Esophagus squamous epithelium (tissue), 5 donors: ENCODE measurements around the gene PHOSPHO1. TPM values are rescaled to one million over a fixed set of nuclear protein-coding genes. Genes with fewer than 3 reads are reported as not detected.
"Not testable (repeated sequence)": the region's sequence is repeated elsewhere in the genome, so short reads cannot be mapped to it uniquely, and the experiment has no call there.

Experiments
- DNase-seq: peaks from one replicate; lab custom pipeline; 2025; lab: John Stamatoyannopoulos, UW
- H3K27ac ChIP-seq, 4 donors: fragments of 200-600 bp; sonication (generic); one replicate each; pipeline ENCODE4 v1.5.1; 2016 to 2019; ENCODE audit warnings: mild to moderate bottlenecking in 1 of 4
- H3K27me3 ChIP-seq, 4 donors: fragments of 200-600 bp; sonication (generic); 1 replicate in 3 of 4; 2 replicates in 1 of 4; pipeline versions ENCODE4 v1.5.1 to v1.6.0; 2017 to 2021; ENCODE audit warnings: antibody characterized with exemption in 1 of 4
- H3K36me3 ChIP-seq, 3 donors: fragments of 200-600 bp; sonication (generic); one replicate each; pipeline ENCODE4 v1.5.1; 2016 to 2019
- H3K4me1 ChIP-seq, 3 donors: fragments of 200-600 bp; sonication (generic); one replicate each; pipeline ENCODE4 v1.5.1; 2017 to 2019
- H3K4me3 ChIP-seq, 4 donors: fragments of 200-600 bp; sonication (generic); 1 replicate in 3 of 4; 2 replicates in 1 of 4; pipeline ENCODE4 v1.5.1; 2016 to 2019; ENCODE audit warnings: mild to moderate bottlenecking in 2 of 4, moderate library complexity in 1 of 4
- H3K9me3 ChIP-seq, 3 donors: fragments of 200-600 bp; sonication (generic); one replicate each; pipeline ENCODE4 v1.5.1; 2016 to 2019
- CTCF ChIP-seq, 6 experiments: fragments of 450-650 bp in 4 of 6; fragments of 200-600 bp in 2 of 6; sonication (generic) in 2 of 6; IDR thresholded peaks; one replicate each; pipeline ENCODE4 v1.5.1; 2016 to 2019; ENCODE audit warnings: antibody characterized with exemption in 6 of 6, mild to moderate bottlenecking in 4 of 6, moderate library complexity in 4 of 6
- POLR2A ChIP-seq, 4 donors: fragments of 450-650 bp; IDR thresholded peaks; one replicate each; pipeline ENCODE4 v1.6.1; 2017; ENCODE audit warnings: antibody characterized with exemption in 4 of 4, mild to moderate bottlenecking in 4 of 4, moderate library complexity in 3 of 4
- WGBS, 2 donors: methylation state at CpG; one replicate each; pipeline ENCODE4 v1.1.5; 2018; 5-methylcytosine and 5-hydroxymethylcytosine counted together
- intact Hi-C: fragments of 100-400 bp; cut with DNase I; formaldehyde crosslinking; loops from one replicate; pipeline ENCODE4 v1.15.0; 2022
- total RNA-seq, 4 donors: library from RNA; depleted of rRNA; stranded (reverse); fragments of >200 nt; gene quantifications; one replicate each; pipeline ENCODE4 v1.1.0, GENCODE V29; 2016
- donor health status: DM: yes; HTN: yes; CAD: no.

The PHOSPHO1 gene
- total RNA-seq, 4 donors from 2014 or later: 0.38 to 2.4 TPM; not detected in 2

- Histone ChIP-seq H3K36me3 (no peaks in the 10 kb centered on the region), H3K9me3 (peaks cover 0 to 25% (median 20%) of the 10 kb centered on the region in 3 donors), H3K27ac (no peak overlapping the region), H3K27me3 (peaks cover 0 to 31% (median 0%) of the 10 kb centered on the region in 4 donors), H3K4me1 (no peaks in the 10 kb centered on the region), H3K4me3 (no peak overlapping the region)
- intact Hi-C loops: loop anchor here (5.0 kb wide), 1 partner anchor 42 kb away; no protein-coding TSS in a partner anchor
- WGBS, 2 donors: 13 to 17% methylated on average over 5 of the region's 5 CpGs
- no peak for DNase-seq
- TF ChIP-seq POLR2A (IDR thresholded peaks at IDR 0.05) (no peak), CTCF (IDR thresholded peaks at IDR 0.05) (peak; percentile 63 to 79 (median 70))
These were observed 50.3 kb downstream of the PHOSPHO1 start for GRCh38 chr17:49180303-49180702.

GRCh38 chr17:49175978-49176377 lies 54.6 kb downstream of the PHOSPHO1 start:
- intact Hi-C loops, H3K36me3 ChIP-seq, H3K4me1 ChIP-seq, H3K27ac ChIP-seq, H3K4me3 ChIP-seq, DNase-seq: not testable (repeated sequence)
- WGBS, 2 donors: 89 to 91% methylated on average over 5 to 11 of the region's 11 CpGs
- H3K27me3 ChIP-seq: peaks cover 0 to 49% (median 0%) of the 10 kb centered on the region in 4 donors
- H3K9me3 ChIP-seq: peaks cover 0 to 33% (median 20%) of the 10 kb centered on the region in 3 donors

Other genes starting within 250 kb of the PHOSPHO1 start
- gene IGF2BP1, start 233.4 kb downstream of the PHOSPHO1 start, total RNA-seq: not detected
- gene B4GALNT2, start 98.0 kb downstream of the PHOSPHO1 start, total RNA-seq: under 1 TPM in 1 of 4 donors, not detected in 3; 0.04 TPM
- 1 to 10 TPM in 2 of 4 donors, not detected in 2; 1.4 to 1.7 TPM for gene GNGT2, start 20.2 kb downstream of the PHOSPHO1 start, total RNA-seq
- 1 to 10 TPM; 1.5 to 8.8 (median 4.2) TPM for gene ABI3, start 20.1 kb downstream of the PHOSPHO1 start, total RNA-seq
- gene ZNF652, start 131.5 kb upstream of the PHOSPHO1 start, total RNA-seq: 10 to 100 TPM; 14.0 to 32.6 (median 20.9) TPM
- 100 to 1,000 TPM in 2 of 4 donors, 10 to 100 TPM in 2; 61.7 to 119 (median 106) TPM for gene PHB1, start 184.1 kb upstream of the PHOSPHO1 start, total RNA-seq